HEK293T (cell line): ENCODE data around the gene PRR15L.

Experiments used
- BHLHE40 ChIP-seq: fragments of 450-650 bp; IDR thresholded peaks from 2 replicates; pipeline ENCODE4 v1.6.1; 2016; ENCODE audit warnings: mild to moderate bottlenecking, moderate library complexity, borderline replicate concordance
- CTBP1 ChIP-seq: fragments of 450-650 bp; IDR thresholded peaks from 2 replicates; pipeline ENCODE4 v1.6.1; 2016; ENCODE audit warnings: borderline replicate concordance
- ELF4 ChIP-seq: fragments of 450-650 bp; IDR thresholded peaks from 2 replicates; pipeline ENCODE4 v1.6.1; 2017; ENCODE audit warnings: antibody characterized with exemption
- FOXA1 ChIP-seq: fragments of 450-650 bp; IDR thresholded peaks from 2 replicates; pipeline ENCODE4 v1.6.1; 2016; ENCODE audit warnings: mild to moderate bottlenecking
- FOXK2 ChIP-seq: fragments of 450-650 bp; IDR thresholded peaks from 2 replicates; pipeline ENCODE4 v1.6.1; 2016; ENCODE audit warnings: mild to moderate bottlenecking
- FOXM1 ChIP-seq: fragments of 450-650 bp; IDR thresholded peaks from 2 replicates; pipeline ENCODE4 v1.6.1; 2017; ENCODE audit warnings: mild to moderate bottlenecking, borderline replicate concordance
- HDGF ChIP-seq: fragments of 450-650 bp; IDR thresholded peaks from 2 replicates; pipeline ENCODE4 v1.6.1; 2017; ENCODE audit warnings: antibody characterized with exemption, borderline replicate concordance
- L3MBTL2 ChIP-seq: fragments of 450-650 bp; conservative IDR thresholded peaks from 2 replicates; pipeline ENCODE4 v1.6.1; 2016; ENCODE audit warnings: mild to moderate bottlenecking
- LEF1 ChIP-seq: fragments of 450-650 bp; IDR thresholded peaks from 2 replicates; pipeline ENCODE4 v1.6.1; 2017; ENCODE audit warnings: mild to moderate bottlenecking, borderline replicate concordance
- PKNOX1 ChIP-seq: fragments of 450-650 bp; IDR thresholded peaks from 2 replicates; pipeline ENCODE4 v1.6.1; 2016
- SP1 ChIP-seq: fragments of 450-650 bp; IDR thresholded peaks from 2 replicates; pipeline ENCODE4 v1.6.1; 2017
- SUZ12 ChIP-seq: fragments of 450-650 bp; IDR thresholded peaks from 2 replicates; pipeline ENCODE4 v1.6.1; 2016; ENCODE audit warnings: mild to moderate bottlenecking
- TARDBP ChIP-seq: fragments of 450-650 bp; IDR thresholded peaks from 2 replicates; pipeline ENCODE4 v1.6.1; 2016

DNA sequence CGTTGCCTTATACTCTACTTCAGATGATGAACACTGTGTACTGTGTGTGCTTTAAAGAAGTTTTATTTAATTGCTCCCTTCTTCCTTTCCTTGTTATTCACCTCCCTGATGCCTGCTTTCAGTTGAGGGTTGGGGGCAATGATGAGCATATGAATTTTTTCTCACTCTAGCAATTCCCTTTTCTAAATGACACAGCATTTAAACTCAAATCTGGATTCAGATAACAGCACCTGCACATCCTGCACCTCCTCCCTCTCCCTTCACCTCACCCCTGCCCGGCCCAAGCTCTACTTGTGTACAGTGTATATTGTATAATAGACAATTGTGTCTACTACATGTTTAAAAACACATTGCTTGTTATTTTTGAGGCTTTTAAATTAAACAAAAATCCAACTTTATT, 29.3 kb downstream of the PRR15L start:
- no peak for TF ChIP-seq LEF1
- no peak for TF ChIP-seq SUZ12
- no peak for TF ChIP-seq FOXK2
- no peak for TF ChIP-seq FOXA1
- no peak for TF ChIP-seq FOXM1
- TF ChIP-seq TARDBP, result no peak
- TF ChIP-seq BHLHE40, result no peak
- TF ChIP-seq HDGF, result no peak
- TF ChIP-seq PKNOX1, result no peak
- TF ChIP-seq L3MBTL2, result no peak
- no peak for TF ChIP-seq ELF4
- no peak for TF ChIP-seq CTBP1
- TF ChIP-seq SP1, result no peak
